ENCODE data around the gene PDRG1.

The PDRG1 gene

DNA sequence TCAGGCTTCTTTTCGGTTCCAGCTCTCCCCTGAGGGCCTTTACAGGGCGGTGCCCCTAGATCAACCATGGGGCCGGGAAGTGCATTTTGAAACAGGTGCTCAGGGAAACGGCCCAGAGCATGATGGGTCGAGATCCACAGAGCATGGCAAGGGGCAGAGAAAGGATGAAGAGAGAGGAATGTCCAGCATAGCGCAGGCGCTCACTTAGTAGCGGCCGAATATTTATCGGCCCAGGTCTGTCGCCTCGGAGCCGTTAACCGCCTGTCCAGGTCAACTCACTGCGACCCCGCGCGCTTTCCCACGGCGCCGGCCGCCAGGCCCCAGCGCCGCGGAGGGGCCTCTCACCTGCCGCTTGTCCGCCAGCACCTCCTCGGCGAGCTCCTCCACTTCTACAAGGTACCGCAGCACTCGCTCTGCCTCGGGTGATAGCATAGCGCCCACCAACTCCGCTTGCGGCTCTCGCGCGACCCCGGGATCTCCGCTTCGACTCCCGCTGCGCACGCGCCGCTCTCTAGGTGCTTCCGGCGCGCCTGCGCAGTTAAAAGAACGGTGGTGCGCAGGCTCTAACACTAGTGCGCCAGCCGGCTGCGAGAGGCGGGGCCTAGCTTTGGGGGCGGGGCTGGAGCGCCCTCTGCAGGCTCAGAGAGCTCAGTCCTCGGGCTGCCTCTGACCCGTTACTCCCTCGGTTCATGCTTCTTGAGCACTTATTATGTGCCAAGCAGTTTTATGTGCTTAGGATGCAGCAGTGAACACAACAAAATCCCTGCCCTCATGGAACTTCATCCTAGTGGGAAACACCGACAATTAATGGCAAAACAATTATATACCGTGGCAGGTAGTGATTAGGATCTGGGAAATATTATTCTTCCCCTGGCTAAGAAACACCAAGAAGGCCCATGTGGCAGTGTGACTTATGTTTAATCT, at the start of gene PDRG1:
TSS of gene PDRG1 (minus strand) at position 517 of the 924 bp plus-strand sequence. CDS start at position 432, 85 bp downstream.
- peak; percentile 90 to 95 for DNase-seq (ENCODE audit: low read depth in 2 of 2)

- DNase-seq (ENCODE audit: low read depth in 2 of 2), result no peak
These were observed 46.4 kb upstream of the PDRG1 start for GRCh38 chr20:31998246-31998645.

DNA sequence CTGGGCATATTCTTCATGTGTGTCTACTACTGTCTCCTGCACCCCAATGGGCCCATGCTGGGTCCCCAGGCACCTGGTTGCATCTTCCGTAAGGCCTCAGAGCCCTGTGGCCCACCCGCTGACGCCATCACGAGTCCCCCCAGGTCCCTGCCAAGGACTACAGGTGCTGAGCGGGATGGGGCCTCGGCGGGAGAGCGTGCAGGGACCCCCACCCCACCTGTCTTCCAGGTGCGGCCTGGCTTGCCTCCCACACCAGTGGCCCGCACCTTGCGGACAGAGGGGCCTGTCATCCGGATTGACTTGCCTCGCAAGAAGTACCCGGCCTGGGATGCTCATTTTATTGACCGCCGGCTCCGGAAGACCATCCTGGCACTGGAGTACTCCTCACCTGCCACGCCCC, 45.1 kb upstream of the PDRG1 start:
- no peak for DNase-seq (ENCODE audit: low read depth in 2 of 2)

- no peak for DNase-seq (ENCODE audit: low read depth in 2 of 2)
These were observed 40.2 kb upstream of the PDRG1 start for GRCh38 chr20:31992086-31992485.

DNA sequence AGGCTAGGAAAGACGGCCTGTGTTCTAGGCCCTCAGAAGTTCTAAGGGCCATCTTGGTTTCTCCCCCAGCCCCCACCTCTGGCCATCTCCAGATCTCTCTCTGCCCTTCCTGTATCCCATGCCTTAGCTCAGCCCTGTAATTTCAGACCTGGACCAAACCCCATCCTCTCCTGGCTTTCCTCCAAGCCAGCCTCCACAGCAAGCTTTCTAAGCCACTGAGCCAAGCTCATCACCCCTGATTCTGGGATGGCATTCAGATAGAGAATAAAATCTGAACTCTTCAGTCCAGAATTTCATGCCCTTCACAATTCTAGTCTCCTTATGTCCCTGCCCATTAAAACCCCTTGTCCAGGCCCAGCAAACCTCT, 39.5 kb upstream of the PDRG1 start:
- no peak for DNase-seq (ENCODE audit: low read depth in 2 of 2)

DNA sequence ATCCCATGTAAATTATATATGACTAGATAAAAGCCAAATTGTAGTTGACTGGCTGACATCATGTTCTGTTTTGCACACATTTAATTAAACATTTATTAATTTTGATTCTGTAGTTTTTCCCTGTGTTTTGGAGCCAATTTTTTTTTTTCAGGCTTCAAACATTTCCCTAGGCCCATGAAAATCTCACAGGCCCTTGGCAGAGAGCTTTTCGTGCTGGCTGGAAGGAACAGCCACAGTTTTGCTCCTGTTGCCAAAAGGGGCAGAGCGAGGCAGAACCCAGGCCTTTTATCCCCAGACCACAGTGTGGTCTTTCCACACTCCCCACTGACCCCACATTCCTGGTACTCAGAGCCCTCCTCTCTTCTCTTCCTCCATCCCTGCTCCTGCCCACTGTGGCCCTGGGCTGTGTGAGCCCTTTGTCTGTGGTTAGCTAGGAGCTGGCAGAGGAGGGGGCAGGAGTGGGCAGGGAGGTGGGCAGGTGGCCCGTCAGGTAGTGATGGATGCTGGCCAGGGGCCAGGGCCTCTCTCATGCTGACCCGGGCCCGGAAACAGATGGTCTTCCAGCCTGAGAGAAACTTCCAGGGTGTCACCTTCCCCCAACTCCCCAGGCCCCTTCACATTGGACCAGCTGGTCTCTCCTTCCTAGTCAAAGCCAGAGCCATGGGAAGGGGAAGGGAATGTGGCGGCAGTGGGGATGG, 38.9 kb upstream of the PDRG1 start:
- DNase-seq (ENCODE audit: low read depth in 2 of 2), result no peak

- no peak for DNase-seq (ENCODE audit: low read depth in 2 of 2)
These were observed 37.3 kb upstream of the PDRG1 start for GRCh38 chr20:31989030-31989645.

GRCh38 chr20:31988430-31989015, 36.7 kb upstream of the PDRG1 start:
- DNase-seq (ENCODE audit: low read depth in 2 of 2), result no peak

- no peak for DNase-seq (ENCODE audit: low read depth in 2 of 2)
These were observed 35.9 kb upstream of the PDRG1 start for GRCh38 chr20:31987744-31988143.

DNA sequence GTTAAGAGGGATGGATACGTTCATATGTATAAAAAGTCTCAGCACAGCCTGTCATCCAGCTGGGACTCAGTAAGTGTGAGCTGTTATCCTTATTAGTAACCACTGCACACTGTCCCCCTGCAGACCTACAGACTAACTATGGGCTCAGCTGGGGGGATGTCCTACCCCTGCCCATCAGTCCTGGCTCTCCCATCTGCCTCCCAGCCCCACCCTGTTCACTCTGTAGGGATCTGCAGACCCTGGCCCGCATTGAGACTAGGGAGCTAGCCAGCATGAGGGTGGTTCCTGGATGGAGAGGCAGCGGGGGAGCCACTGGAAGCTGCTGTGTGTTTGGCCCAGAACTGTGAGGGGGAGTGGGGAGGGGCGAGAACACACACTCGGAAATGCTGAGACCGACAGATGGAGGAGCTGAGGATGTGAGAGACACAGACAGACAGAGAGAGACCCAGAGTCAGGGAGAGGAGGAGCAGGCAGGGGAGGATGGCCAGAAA, 33.2 kb upstream of the PDRG1 start:
- DNase-seq (ENCODE audit: low read depth in 2 of 2), result no peak

GRCh38 chr20:31981784-31982183, 29.9 kb upstream of the PDRG1 start:
- DNase-seq (ENCODE audit: low read depth in 2 of 2), result no peak

DNA sequence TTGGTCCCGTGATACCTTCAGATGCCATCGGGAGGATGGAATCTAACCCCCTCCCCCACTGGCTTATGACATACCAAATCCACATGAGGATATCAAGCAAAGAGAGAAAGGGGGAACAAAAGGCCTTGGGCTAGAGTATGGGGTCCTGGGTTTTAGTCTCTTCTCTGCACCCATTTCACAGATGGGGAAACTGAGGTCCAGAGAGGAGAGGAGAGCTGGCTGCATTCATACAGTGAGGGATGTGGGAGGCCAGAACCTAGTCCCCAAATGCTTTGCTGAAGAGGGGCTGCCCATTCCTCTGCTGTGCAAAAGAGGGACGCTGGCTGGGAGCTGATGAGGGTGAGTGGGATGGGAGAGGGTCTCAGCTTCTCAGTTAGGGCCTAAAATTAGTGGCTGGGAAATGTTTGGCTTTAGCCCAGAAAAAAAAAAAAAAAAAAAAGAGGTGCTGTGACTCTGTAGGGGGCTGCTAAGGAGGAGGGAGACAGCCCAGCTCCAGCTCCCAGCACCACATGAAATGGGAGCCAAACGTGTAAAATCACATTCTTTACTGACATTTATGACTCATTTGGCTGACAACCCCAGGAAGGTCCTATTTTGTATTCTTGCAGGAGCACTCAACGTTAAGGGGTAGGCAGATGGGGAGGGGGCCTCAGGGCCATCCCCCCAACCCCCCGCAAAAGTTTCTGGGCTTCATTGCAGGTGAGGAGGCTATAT, 28.0 kb upstream of the PDRG1 start:
- DNase-seq (ENCODE audit: low read depth in 2 of 2), result no peak

GRCh38 chr20:31977080-31977479, 25.2 kb upstream of the PDRG1 start:
- no peak for DNase-seq (ENCODE audit: low read depth in 2 of 2)

- DNase-seq (ENCODE audit: low read depth in 2 of 2), result no peak
These were observed 24.0 kb upstream of the PDRG1 start for GRCh38 chr20:31975874-31976273.

DNA sequence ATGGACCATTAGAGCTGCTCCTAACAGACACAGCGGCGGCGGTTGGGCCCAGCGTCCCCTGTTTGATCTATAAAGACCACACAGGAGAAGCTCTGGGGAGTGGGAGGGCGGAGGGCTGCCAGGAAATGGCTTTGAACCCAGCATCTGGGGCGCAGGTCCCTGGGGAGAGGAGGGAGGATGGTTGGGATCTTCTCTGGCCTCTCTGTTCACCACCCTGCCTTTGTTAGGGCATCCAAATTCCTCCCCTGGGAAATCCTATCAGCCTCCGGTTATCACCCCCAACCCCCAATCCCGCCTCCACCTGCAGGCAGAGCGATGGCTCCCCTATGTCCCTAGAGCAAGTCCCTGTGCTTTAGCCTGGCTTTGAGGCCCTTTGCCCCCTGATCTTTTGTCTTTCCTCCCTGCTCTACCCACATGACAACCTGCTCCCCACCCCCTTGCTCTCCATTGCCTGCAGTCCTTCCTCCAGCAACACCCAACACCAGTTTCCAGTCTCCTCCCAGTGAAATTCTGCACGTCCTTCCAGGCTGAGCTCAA, 23.2 kb upstream of the PDRG1 start:
- DNase-seq (ENCODE audit: low read depth in 2 of 2), result no peak

GRCh38 chr20:31974296-31974695, 22.4 kb upstream of the PDRG1 start:
- DNase-seq (ENCODE audit: low read depth in 2 of 2), result no peak

DNA sequence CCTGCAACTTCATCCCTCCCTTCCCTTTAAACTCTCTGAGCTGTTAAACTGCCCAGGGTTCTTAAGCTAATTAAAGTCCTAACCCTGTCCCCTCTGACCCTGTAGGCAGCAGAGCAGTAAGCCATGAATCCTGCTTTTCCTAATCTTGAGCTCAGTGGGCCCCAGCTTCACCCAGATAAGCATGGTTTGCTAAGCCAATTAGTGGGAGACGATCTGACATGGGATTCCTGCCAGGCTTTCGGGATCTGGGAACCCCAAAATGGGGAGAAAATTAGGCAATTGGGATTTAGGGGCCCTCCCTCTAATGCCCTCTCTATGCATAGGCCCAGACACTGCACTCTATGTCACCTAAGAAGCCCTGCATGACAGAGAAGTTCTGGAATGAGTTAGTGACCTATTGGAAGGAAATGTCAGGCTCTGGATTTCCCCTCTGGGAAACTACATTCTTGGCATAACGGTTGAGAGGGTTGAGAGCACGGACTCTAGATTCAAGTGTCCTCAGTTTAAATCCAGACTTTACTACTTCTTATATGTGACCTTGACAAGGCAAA, 20.7 kb upstream of the PDRG1 start:
- no peak for DNase-seq (ENCODE audit: low read depth in 2 of 2)

DNA sequence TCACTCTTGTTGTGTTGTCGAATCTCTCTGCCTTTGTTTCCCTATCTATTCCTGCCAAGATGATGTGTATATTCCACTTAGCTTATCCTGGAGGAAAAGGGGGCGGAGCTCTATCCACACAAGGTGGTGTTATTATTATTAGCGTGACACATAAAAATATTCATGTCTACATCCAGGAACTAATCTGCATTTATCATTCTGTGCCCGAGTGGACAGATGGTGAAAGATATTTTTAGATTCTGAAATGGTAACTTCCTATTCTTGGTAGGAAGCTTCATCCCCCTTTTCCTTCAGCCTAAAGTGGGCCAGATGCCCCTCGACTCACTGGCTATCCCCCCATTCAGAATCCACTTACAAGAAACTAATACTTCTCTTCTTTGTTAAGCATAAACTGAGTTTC, 18.1 kb upstream of the PDRG1 start:
- DNase-seq (ENCODE audit: low read depth in 2 of 2), result no peak

DNA sequence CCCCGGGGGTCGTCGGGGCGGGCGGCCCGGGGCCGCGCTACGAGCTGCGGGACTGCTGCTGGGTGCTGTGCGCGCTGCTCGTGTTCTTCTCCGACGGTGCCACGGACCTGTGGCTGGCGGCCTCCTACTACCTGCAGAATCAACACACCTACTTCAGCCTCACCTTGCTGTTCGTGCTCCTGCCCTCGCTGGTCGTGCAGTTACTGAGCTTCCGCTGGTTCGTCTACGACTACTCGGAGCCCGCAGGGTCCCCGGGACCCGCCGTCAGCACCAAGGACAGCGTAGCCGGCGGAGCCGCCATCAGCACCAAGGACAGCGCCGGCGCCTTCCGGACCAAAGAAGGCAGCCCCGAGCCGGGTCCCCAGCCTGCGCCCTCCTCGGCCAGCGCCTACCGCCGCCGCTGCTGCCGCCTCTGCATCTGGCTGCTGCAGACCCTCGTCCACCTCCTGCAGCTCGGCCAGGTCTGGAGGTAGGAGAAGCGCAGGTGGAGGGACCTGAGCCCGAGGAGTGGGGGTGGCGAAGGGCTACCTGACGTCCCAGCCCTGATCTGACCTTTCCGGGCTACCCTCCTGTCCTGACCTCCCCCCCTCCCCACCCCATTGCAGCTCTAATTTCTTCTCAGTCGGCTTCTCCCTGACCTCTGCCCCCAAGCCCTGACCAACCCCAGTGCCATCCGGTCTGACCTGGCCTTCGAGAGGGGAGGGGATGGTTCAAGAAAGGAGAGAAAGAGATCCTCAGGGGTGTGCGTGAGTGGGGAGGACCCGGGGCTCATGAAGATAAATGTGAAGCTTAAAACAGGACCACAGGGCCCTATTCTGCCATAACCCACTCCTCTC, 16.7 kb upstream of the PDRG1 start:
- peak; percentile 49 to 53 for DNase-seq (ENCODE audit: low read depth in 2 of 2)

GRCh38 chr20:31967830-31968249, 16.0 kb upstream of the PDRG1 start, which contains the start of gene XKR7:
XKR7 (plus strand) TSS chr20:31968151; CDS start chr20:31968176, 25 bp downstream.
- DNase-seq (ENCODE audit: low read depth in 2 of 2), result no peak
